ENCODE data around the gene TVP23C. TPM values are rescaled to one million over a fixed set of nuclear protein-coding genes. Genes with fewer than 3 reads are reported as not detected.
"Not testable (repeated sequence)": the region's sequence is repeated elsewhere in the genome, so short reads cannot be mapped to it uniquely, and the experiment has no call there.

Gene TVP23C
- total RNA-seq, 2 experiments from 2014 or later, result 10.8 to 11.3 TPM

DNA sequence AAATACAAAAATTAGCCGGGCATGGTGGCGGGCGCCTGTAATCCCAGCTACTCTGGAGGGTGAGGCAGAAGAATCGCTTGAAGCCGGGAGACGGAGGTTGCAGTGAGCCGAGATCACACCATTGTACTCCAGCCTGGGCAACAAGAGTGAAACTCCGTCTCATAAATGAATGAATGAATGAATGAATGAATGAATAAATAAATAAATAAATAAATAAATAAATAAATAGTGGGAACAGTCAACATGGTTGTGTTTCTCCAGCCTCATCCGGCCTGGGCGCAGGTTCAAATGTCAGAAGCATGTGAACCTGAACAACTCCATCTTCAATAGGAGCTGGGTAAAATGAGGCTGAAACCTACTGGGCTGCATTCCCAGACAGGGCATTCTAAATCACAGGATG is 1.8 kb downstream of the TVP23C start:
- H3K27me3 Mint-ChIP-seq; intact Hi-C loops (cut with micrococcal nuclease); H3K36me3 Mint-ChIP-seq; POLR2A ChIA-PET; DNase-seq; H3K27ac Mint-ChIP-seq; H3K4me3 Mint-ChIP-seq; CTCF ChIA-PET; H3K9me3 Mint-ChIP-seq: not testable (repeated sequence)
- H3K4me1 Mint-ChIP-seq (ENCODE audit: low read depth), result peaks cover 15% of the 10 kb centered on the region

DNA sequence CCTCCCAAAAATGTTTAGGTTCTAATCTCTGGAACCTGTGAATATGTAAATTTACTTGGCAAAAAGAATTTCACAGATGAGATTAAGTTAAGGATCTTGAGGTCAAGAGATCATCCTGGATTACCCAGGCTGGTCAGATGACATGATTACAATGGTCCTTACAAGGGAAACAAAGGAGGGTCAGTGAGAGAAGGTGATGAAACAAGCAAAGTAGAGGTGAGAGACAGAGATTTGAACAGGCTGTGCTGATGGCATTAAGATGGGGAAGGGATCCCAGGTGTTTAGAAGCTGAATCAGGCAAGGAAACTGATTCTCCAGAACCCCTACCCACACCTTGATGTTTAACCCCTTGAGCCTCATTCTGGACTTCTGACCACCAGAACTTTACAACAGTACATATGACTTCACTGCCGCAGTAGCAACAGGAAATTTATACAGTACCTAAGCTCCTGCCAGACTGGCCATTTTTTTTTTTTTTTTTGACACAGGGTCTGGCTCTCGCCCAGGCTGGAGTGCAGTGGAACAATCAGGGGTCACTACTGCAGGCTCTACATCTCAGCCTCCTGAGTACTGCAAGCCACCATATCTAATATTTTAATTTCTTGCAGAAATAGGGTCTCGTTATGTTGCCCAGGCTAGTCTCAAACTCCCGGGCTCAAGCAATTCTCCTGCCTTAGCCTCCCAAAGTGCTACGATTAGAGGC is 4.7 kb downstream of the TVP23C start:
- H3K27me3 Mint-ChIP-seq; H3K9me3 Mint-ChIP-seq; H3K27ac Mint-ChIP-seq; H3K36me3 Mint-ChIP-seq; DNase-seq; CTCF ChIA-PET; intact Hi-C loops (cut with micrococcal nuclease); POLR2A ChIA-PET; H3K4me3 Mint-ChIP-seq: not testable (repeated sequence)
- H3K4me1 Mint-ChIP-seq (ENCODE audit: low read depth), result peaks cover 10% of the 10 kb centered on the region

DNA sequence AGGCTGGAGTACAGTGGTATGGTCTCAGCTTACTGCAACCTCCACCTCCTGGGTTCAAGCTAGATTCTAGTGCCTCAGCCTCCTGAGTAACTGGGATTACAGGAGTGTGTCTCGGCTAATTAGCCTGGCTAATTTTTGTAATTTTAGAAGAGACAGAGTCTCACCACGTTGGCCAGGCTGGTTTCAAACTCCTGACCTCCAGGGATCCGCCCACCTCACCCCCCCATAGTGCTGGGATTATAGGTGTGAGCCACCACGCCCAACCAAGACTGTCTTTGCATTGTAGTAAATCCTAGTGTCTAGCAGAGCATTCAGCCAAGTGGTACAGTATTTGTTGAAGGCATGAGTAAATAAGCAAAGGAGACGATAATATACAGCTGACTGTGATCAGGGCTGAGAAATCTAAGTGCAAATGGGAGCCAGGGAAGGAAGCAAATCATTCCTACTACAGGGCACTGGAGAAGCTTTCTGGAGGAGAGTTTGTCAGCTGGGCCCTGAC is 5.9 kb downstream of the TVP23C start:
- CTCF ChIA-PET; POLR2A ChIA-PET; H3K36me3 Mint-ChIP-seq; DNase-seq; H3K27me3 Mint-ChIP-seq; H3K9me3 Mint-ChIP-seq; H3K27ac Mint-ChIP-seq; intact Hi-C loops (cut with micrococcal nuclease); H3K4me3 Mint-ChIP-seq: not testable (repeated sequence)
- peaks cover 10% of the 10 kb centered on the region for H3K4me1 Mint-ChIP-seq (ENCODE audit: low read depth)

DNA sequence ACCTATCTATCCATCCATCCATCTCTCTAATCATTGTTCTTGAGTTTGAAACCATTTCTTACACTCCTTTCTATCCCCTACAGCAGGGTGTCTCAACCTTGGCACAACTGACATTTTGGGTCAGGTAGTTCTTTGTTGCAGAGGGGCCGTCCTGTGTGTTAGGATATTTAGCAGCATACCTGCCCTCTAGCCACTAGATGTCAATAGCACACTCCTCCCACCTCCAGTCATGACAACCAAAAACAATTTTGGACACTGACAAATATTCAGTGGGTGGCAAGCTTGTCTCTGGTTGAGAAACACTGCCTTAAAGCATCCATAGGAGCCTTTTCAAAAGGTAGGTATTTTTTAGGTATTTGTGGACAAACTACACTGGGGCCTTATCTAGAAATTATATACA is 10.4 kb downstream of the TVP23C start:
- DNase-seq; H3K4me1 Mint-ChIP-seq (ENCODE audit: low read depth); intact Hi-C loops (cut with micrococcal nuclease); H3K36me3 Mint-ChIP-seq; H3K4me3 Mint-ChIP-seq; H3K27ac Mint-ChIP-seq; H3K9me3 Mint-ChIP-seq; H3K27me3 Mint-ChIP-seq; CTCF ChIA-PET; POLR2A ChIA-PET: not testable (repeated sequence)

DNA sequence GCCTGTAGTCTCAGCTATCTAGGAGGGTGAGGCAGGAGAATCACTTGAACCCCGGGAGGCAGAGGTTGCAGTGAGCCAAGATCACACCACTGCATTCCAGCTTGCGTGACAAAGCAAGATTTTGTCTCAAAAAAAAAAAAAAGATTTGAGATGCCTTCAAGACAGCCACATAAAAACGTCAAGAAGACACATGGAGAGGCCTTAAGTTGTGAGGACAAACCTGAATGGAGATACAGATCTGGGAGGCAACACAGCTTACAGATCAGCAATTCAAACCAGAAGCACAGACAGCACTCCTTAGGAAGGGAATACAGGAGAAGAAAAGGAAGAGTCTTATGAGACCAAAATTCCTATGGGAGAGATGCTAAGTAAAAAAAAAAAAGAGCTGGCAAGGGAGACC is 13.7 kb downstream of the TVP23C start:
- DNase-seq; H3K4me1 Mint-ChIP-seq (ENCODE audit: low read depth); CTCF ChIA-PET; H3K27me3 Mint-ChIP-seq; H3K4me3 Mint-ChIP-seq; intact Hi-C loops (cut with micrococcal nuclease); H3K9me3 Mint-ChIP-seq; H3K27ac Mint-ChIP-seq; H3K36me3 Mint-ChIP-seq; POLR2A ChIA-PET: not testable (repeated sequence)

DNA sequence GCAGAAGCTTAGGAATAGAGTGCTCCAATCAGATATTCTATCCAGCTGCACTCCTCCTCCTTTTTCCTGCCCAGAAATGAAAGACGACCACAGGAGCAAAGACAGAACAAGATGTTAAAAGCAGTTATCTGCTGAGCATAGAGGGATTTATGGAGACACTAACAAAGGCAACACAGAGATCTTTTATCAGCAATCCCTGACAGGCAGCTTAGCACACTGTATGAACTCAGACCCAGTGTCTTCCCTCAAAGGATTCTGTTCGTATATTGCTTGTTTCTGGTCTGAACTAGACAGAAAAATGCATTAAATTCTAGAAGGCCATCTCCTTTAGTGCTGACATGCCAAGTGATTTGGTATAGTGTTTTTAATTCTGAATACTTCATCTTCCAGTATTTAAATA is 16.7 kb downstream of the TVP23C start:
- H3K9me3 Mint-ChIP-seq; intact Hi-C loops (cut with micrococcal nuclease); H3K4me1 Mint-ChIP-seq (ENCODE audit: low read depth); CTCF ChIA-PET; H3K4me3 Mint-ChIP-seq; DNase-seq; H3K27me3 Mint-ChIP-seq; POLR2A ChIA-PET; H3K27ac Mint-ChIP-seq: not testable (repeated sequence)
- peaks cover 13% of the 10 kb centered on the region for H3K36me3 Mint-ChIP-seq

DNA sequence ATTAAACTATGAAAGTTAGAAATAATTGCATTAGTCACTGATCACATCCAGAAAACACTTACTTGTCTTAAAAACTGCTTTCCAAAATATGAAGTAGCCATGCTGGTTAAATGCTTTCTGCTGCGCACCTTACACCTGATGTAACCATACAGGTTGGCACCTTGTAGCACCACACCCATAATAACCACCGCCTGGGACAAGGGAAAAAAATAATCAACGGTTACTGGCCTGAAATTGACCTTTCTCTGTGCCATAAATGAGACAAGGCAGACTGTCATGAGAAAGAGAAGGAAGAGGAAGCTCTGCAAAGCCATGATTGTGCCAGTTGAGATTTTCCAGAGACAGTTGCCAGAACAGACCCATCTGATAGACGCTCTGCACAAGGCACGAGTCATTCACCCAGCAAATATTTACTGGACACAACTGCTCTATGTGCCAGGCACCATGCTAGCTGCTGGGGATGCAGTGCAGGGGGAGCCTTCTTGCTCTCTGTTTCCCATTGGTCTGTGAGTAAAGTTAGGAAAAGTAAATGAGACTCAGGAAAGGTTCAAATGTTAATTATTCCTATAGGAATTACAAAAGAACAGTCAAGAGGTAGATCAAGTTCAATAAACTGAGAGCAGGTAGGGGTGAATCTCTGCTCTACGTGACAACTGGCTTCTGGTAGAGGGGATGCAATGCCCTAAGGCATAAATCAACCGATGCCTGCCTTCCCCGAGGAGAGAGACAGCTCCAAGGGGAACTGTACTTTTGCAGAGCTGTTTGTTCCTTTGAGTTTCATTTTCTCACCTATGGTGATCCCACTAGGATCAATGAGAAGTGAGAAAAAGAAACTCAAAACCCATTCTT is 22.7 kb downstream of the TVP23C start:
- POLR2A ChIA-PET; H3K4me3 Mint-ChIP-seq; H3K27me3 Mint-ChIP-seq; intact Hi-C loops (cut with micrococcal nuclease); DNase-seq; CTCF ChIA-PET; H3K4me1 Mint-ChIP-seq (ENCODE audit: low read depth); H3K27ac Mint-ChIP-seq; H3K9me3 Mint-ChIP-seq: not testable (repeated sequence)
- peaks cover 12% of the 10 kb centered on the region for H3K36me3 Mint-ChIP-seq

DNA sequence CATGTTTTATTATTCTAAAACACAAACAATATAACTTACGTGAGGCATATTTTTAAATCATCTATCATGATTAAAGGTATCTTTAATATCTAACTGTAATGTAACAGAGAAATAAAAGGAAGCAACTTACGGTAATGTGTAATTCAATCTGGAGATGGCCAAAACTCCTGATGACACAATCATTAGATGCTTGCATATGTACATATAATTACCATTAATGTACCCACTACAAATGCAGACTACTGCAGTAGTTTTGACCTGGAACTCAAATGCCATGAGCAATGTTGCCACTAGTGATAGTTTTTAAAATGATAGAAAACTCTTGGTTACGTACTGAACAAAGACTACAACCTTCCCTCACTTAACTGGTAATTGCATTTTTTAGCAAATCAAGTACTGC is 30.2 kb downstream of the TVP23C start:
- H3K4me3 Mint-ChIP-seq; DNase-seq; H3K36me3 Mint-ChIP-seq; H3K27ac Mint-ChIP-seq; H3K9me3 Mint-ChIP-seq; intact Hi-C loops (cut with micrococcal nuclease); POLR2A ChIA-PET; H3K4me1 Mint-ChIP-seq (ENCODE audit: low read depth); H3K27me3 Mint-ChIP-seq; CTCF ChIA-PET: not testable (repeated sequence)

DNA sequence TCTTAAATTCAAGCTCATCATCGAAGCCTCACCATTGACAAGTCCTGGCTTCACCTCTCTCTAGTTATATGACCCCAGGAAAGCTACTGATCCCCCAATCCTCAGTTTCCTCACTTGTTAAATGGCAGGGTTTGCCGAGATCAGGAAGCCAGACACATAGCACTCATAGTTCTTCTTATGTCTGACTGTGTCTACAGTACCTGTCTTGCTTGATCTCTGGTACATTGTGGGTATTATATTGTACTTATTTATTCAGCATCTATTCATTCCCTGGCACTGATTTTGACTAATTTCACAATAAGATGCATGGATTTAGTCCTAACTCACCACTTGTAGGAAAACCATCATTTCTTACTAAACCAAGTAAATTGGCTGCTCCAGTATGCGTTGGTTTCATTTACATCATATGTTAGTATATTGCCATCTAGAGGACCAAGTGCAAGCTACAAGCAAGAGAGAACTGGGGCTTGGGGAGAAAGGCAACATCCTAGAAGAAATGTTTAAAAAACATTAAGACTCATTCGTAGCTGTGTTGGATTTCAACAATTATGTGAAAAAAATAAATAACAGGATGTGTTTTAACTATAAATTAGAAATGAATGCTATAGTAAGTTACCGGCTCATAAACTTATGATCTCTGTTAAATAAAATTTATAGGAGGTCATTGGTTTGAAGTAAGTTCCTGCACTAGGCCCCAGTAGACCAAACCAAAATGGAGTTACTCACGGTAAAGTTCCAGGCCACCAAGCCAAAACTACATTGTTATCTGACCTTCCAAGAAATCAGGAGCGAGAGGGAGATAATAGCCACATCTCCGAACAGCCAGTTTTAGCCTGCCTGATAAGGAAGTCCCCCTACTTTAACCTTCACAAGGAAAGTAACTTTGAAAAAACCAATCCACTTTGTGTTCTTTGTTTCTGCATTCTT is 36.7 kb downstream of the TVP23C start:
- DNase-seq; H3K4me3 Mint-ChIP-seq; intact Hi-C loops (cut with micrococcal nuclease); H3K4me1 Mint-ChIP-seq (ENCODE audit: low read depth); H3K9me3 Mint-ChIP-seq; H3K36me3 Mint-ChIP-seq; POLR2A ChIA-PET; H3K27ac Mint-ChIP-seq; H3K27me3 Mint-ChIP-seq: not testable (repeated sequence)
- CTCF ChIA-PET, result interaction anchor here (0.7 kb wide), 1 partner anchor 269 kb away, joined by 3 read pairs; no protein-coding TSS in a partner anchor

DNA sequence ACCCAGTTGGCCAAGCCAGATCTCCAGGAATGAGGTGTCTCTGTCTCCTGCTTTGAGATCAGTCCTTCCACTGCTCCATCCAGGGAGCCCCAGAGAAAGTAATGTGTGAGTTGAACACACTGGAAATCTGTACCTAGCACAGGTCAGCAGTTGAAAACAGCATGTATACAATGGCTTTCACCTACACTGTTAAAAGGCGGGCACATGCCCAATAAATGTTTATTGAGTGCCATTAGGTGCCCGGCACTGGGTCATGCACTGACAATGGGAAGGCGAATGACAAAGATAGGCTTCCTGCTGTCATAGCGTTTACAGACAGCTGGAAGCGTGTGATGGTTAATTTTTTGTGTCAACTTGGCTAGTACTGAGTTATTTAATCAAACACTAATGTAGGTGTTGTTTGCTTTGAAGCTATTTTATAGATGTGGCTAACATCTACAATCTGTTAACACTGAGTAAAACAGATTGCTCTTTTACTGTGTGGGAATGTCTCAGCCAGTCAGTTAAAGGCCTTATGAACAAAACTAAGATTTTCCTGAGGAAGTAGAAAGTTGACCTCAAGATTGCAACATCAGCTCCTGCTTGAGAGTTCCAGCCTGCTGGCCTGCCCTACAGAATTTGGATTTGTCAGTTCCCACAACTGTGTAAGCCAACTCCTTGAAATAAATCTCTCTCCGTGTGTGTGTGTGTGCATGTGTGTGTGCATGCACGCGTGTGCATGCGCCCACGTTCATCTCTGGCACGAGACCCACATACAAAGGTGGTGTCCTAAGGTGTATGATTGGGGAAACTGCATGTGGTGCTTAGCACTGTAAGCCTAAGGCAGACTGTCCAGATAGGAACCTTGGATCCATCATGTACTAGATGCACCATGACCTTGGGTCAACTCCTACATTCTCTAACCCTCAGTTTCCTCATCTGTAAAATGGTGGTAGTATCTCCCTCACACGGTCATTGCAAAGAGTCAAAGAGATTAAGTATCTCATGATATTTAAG is 38.0 kb downstream of the TVP23C start:
- H3K36me3 Mint-ChIP-seq; H3K27me3 Mint-ChIP-seq; POLR2A ChIA-PET; intact Hi-C loops (cut with micrococcal nuclease); H3K9me3 Mint-ChIP-seq; H3K4me3 Mint-ChIP-seq; H3K4me1 Mint-ChIP-seq (ENCODE audit: low read depth); DNase-seq; H3K27ac Mint-ChIP-seq: not testable (repeated sequence)
- CTCF ChIA-PET, result interaction anchor here (0.7 kb wide), 1 partner anchor 267 kb away, joined by 3 read pairs; no protein-coding TSS in a partner anchor

DNA sequence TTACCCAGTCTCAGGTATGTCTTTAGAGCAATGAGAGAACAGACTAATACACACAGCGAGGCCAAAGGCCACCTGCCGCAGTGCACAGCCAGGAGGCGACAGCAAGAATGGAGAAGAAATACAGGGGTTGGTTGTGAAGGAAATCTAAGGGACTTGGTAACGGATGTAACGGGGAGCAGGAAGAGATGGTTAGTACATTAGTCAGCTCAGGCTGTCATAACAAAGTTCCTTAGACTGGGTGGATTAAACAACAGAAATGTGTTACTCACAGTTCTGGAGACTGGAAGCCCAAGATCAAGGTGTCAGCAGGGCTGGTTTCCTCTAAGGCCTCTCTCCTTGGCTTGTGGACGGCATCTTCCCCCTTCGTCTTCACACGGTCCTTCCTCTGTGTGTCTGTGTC is 47.1 kb downstream of the TVP23C start:
- H3K27ac Mint-ChIP-seq, result no peak overlapping the region
- H3K9me3 Mint-ChIP-seq, result no peaks in the 10 kb centered on the region
- no peaks in the 10 kb centered on the region for H3K4me1 Mint-ChIP-seq (ENCODE audit: low read depth)
- intact Hi-C loops (cut with micrococcal nuclease), result no loop called here
- no peaks in the 10 kb centered on the region for H3K27me3 Mint-ChIP-seq
- POLR2A ChIA-PET, result no interaction called here
- peaks cover 20% of the 10 kb centered on the region for H3K36me3 Mint-ChIP-seq
- DNase-seq, result no peak
- no peak overlapping the region for H3K4me3 Mint-ChIP-seq
- CTCF ChIA-PET, result no interaction called here
